Stimulated activated naive CD8-positive, alpha-beta T cell treated with anti-CD3 and anti-CD28 coated beads, Interleukin-15, Interleukin-2, amounts not matched to agents 100 ng/mL and 50 ng/mL, for 24 hours (primary cell): Measurements from ENCODE around the gene LEUTX.
"Not testable (repeated sequence)": the region's sequence is repeated elsewhere in the genome, so short reads cannot be mapped to it uniquely, and the experiment has no call there.

Experiments used
- H3K27ac Mint-ChIP-seq: one replicate; pipeline ENCODE4 v1.8.0; 2021; ENCODE audit warnings: mild to moderate bottlenecking, mixed read lengths
- H3K27me3 Mint-ChIP-seq: one replicate; pipeline ENCODE4 v1.8.0; 2021; ENCODE audit warnings: mixed read lengths
- H3K36me3 Mint-ChIP-seq: one replicate; pipeline ENCODE4 v1.8.0; 2021; ENCODE audit warnings: low read depth, mixed read lengths
- H3K4me1 Mint-ChIP-seq: one replicate; pipeline ENCODE4 v1.8.0; 2021; ENCODE audit warnings: low read depth, mixed read lengths
- H3K4me3 Mint-ChIP-seq: one replicate; pipeline ENCODE4 v1.8.0; 2021; ENCODE audit warnings: mild to moderate bottlenecking, mixed read lengths
- H3K9me3 Mint-ChIP-seq: one replicate; pipeline ENCODE4 v1.8.0; 2021; ENCODE audit warnings: mixed read lengths

Gene LEUTX

GRCh38 chr19:39808688-39809087, 30.0 kb downstream of the LEUTX start:
- H3K27ac Mint-ChIP-seq, H3K4me1 Mint-ChIP-seq, H3K4me3 Mint-ChIP-seq, H3K36me3 Mint-ChIP-seq, H3K27me3 Mint-ChIP-seq, H3K9me3 Mint-ChIP-seq: not testable (repeated sequence)

- no peaks in the 10 kb centered on the region for H3K4me1 Mint-ChIP-seq
- no peak overlapping the region for H3K4me3 Mint-ChIP-seq
- H3K27me3 Mint-ChIP-seq, result peaks cover under 1% of the 10 kb centered on the region
- H3K36me3 Mint-ChIP-seq, result no peaks in the 10 kb centered on the region
- no peak overlapping the region for H3K27ac Mint-ChIP-seq
- H3K9me3 Mint-ChIP-seq, result no peaks in the 10 kb centered on the region
Measured at GRCh38 chr19:39809368-39809767, 30.7 kb downstream of the LEUTX start.

GRCh38 chr19:39810424-39810823, 31.8 kb downstream of the LEUTX start:
- H3K36me3 Mint-ChIP-seq, result no peaks in the 10 kb centered on the region
- no peaks in the 10 kb centered on the region for H3K9me3 Mint-ChIP-seq
- no peak overlapping the region for H3K27ac Mint-ChIP-seq
- no peak overlapping the region for H3K4me3 Mint-ChIP-seq
- no peaks in the 10 kb centered on the region for H3K4me1 Mint-ChIP-seq
- H3K27me3 Mint-ChIP-seq, result no peaks in the 10 kb centered on the region

GRCh38 chr19:39811064-39811463, 32.4 kb downstream of the LEUTX start:
- Mint-ChIP-seq H3K9me3 (no peaks in the 10 kb centered on the region), H3K36me3 (peaks cover 4% of the 10 kb centered on the region), H3K27ac (no peak overlapping the region), H3K27me3 (no peaks in the 10 kb centered on the region), H3K4me1 (no peaks in the 10 kb centered on the region), H3K4me3 (no peak overlapping the region)

GRCh38 chr19:39813264-39813993, 34.8 kb downstream of the LEUTX start:
- no peaks in the 10 kb centered on the region for H3K27me3 Mint-ChIP-seq
- H3K9me3 Mint-ChIP-seq, result no peaks in the 10 kb centered on the region
- H3K36me3 Mint-ChIP-seq, result peaks cover 14% of the 10 kb centered on the region
- no peak overlapping the region for H3K27ac Mint-ChIP-seq
- H3K4me1 Mint-ChIP-seq, result peaks cover 10% of the 10 kb centered on the region
- no peak overlapping the region for H3K4me3 Mint-ChIP-seq

- not testable (repeated sequence) for H3K27ac Mint-ChIP-seq, H3K4me3 Mint-ChIP-seq, H3K9me3 Mint-ChIP-seq, H3K27me3 Mint-ChIP-seq
- Mint-ChIP-seq H3K36me3 (peaks cover 14% of the 10 kb centered on the region), H3K4me1 (peaks cover 17% of the 10 kb centered on the region)
Measured at GRCh38 chr19:39814111-39814510, 35.5 kb downstream of the LEUTX start.

- H3K27ac Mint-ChIP-seq, result no peak overlapping the region
- no peak overlapping the region for H3K4me3 Mint-ChIP-seq
- no peaks in the 10 kb centered on the region for H3K9me3 Mint-ChIP-seq
- peaks cover 14% of the 10 kb centered on the region for H3K36me3 Mint-ChIP-seq
- H3K27me3 Mint-ChIP-seq, result no peaks in the 10 kb centered on the region
- H3K4me1 Mint-ChIP-seq, result peaks cover 18% of the 10 kb centered on the region
Measured at GRCh38 chr19:39814595-39814994, 35.9 kb downstream of the LEUTX start.

GRCh38 chr19:39816287-39817048, 37.8 kb downstream of the LEUTX start:
- Mint-ChIP-seq H3K4me1 (peaks cover 18% of the 10 kb centered on the region), H3K36me3 (peaks cover 14% of the 10 kb centered on the region), H3K4me3 (no peak overlapping the region), H3K9me3 (no peaks in the 10 kb centered on the region), H3K27ac (no peak overlapping the region), H3K27me3 (no peaks in the 10 kb centered on the region)

GRCh38 chr19:39817888-39818561, 39.4 kb downstream of the LEUTX start:
- no peak overlapping the region for H3K27ac Mint-ChIP-seq
- no peaks in the 10 kb centered on the region for H3K27me3 Mint-ChIP-seq
- peaks cover 18% of the 10 kb centered on the region for H3K4me1 Mint-ChIP-seq
- H3K36me3 Mint-ChIP-seq, result peaks cover 14% of the 10 kb centered on the region
- no peaks in the 10 kb centered on the region for H3K9me3 Mint-ChIP-seq
- H3K4me3 Mint-ChIP-seq, result no peak overlapping the region

GRCh38 chr19:39818626-39819097, 40.0 kb downstream of the LEUTX start:
- Mint-ChIP-seq H3K4me1 (peaks cover 18% of the 10 kb centered on the region), H3K36me3 (peaks cover 14% of the 10 kb centered on the region), H3K27me3 (no peaks in the 10 kb centered on the region), H3K9me3 (no peaks in the 10 kb centered on the region), H3K27ac (no peak overlapping the region), H3K4me3 (no peak overlapping the region)

GRCh38 chr19:39819786-39820185, 41.1 kb downstream of the LEUTX start:
- H3K27ac Mint-ChIP-seq, result peak overlapping the region; percentile 54
- no peaks in the 10 kb centered on the region for H3K9me3 Mint-ChIP-seq
- H3K27me3 Mint-ChIP-seq, result no peaks in the 10 kb centered on the region
- H3K4me1 Mint-ChIP-seq, result peaks cover 18% of the 10 kb centered on the region
- peaks cover 14% of the 10 kb centered on the region for H3K36me3 Mint-ChIP-seq
- H3K4me3 Mint-ChIP-seq, result no peak overlapping the region

- Mint-ChIP-seq H3K4me1 (peaks cover 18% of the 10 kb centered on the region), H3K27ac (no peak overlapping the region), H3K9me3 (no peaks in the 10 kb centered on the region), H3K27me3 (no peaks in the 10 kb centered on the region), H3K36me3 (peaks cover 14% of the 10 kb centered on the region), H3K4me3 (no peak overlapping the region)
Measured at GRCh38 chr19:39820696-39821095, 42.0 kb downstream of the LEUTX start.

GRCh38 chr19:39823686-39824085, 45.0 kb downstream of the LEUTX start:
- H3K27ac Mint-ChIP-seq, result no peak overlapping the region
- no peak overlapping the region for H3K4me3 Mint-ChIP-seq
- H3K9me3 Mint-ChIP-seq, result no peaks in the 10 kb centered on the region
- H3K4me1 Mint-ChIP-seq, result peaks cover 10% of the 10 kb centered on the region
- peaks cover 18% of the 10 kb centered on the region for H3K36me3 Mint-ChIP-seq
- no peaks in the 10 kb centered on the region for H3K27me3 Mint-ChIP-seq

GRCh38 chr19:39824143-39825092, 45.8 kb downstream of the LEUTX start:
- H3K9me3 Mint-ChIP-seq, result no peaks in the 10 kb centered on the region
- H3K27ac Mint-ChIP-seq, result no peak overlapping the region
- peaks cover 9% of the 10 kb centered on the region for H3K4me1 Mint-ChIP-seq
- no peak overlapping the region for H3K4me3 Mint-ChIP-seq
- H3K36me3 Mint-ChIP-seq, result peaks cover 25% of the 10 kb centered on the region
- no peaks in the 10 kb centered on the region for H3K27me3 Mint-ChIP-seq
